ENCODE measurements around the gene DNLZ. TPM values are rescaled to one million over a fixed set of nuclear protein-coding genes. Genes with fewer than 3 reads are reported as not detected.
A peak's percentile ranks its signal among the peaks of the same experiment; 100 is the strongest.
"Not testable (repeated sequence)": the region's sequence is repeated elsewhere in the genome, so short reads cannot be mapped to it uniquely, and the experiment has no call there.

Gene DNLZ
- total RNA-seq, 2 experiments from 2014 or later, result 24.9 to 26.2 TPM

GRCh38 chr9:136321561-136321960 is 42.0 kb downstream of the DNLZ start:
- Mint-ChIP-seq H3K9me3 (peaks cover under 1% of the 10 kb centered on the region), H3K4me1 (no peaks in the 10 kb centered on the region), H3K27ac (no peak overlapping the region), H3K27me3 (no peaks in the 10 kb centered on the region), H3K4me3 (no peak overlapping the region), H3K36me3 (peaks cover 1% of the 10 kb centered on the region)
- DNase-seq, result no peak

- DNase-seq, H3K4me1 Mint-ChIP-seq, H3K36me3 Mint-ChIP-seq, H3K9me3 Mint-ChIP-seq, H3K27me3 Mint-ChIP-seq, H3K4me3 Mint-ChIP-seq, H3K27ac Mint-ChIP-seq: not testable (repeated sequence)
Observed at GRCh38 chr9:136320972-136321371, 42.6 kb downstream of the DNLZ start.

GRCh38 chr9:136319955-136320354 is 43.6 kb downstream of the DNLZ start:
- H3K36me3 Mint-ChIP-seq, H3K4me3 Mint-ChIP-seq, H3K27me3 Mint-ChIP-seq, DNase-seq, H3K4me1 Mint-ChIP-seq, H3K27ac Mint-ChIP-seq: not testable (repeated sequence)
- H3K9me3 Mint-ChIP-seq, result peaks cover 13% of the 10 kb centered on the region

- H3K4me1 Mint-ChIP-seq, H3K27ac Mint-ChIP-seq, DNase-seq, H3K27me3 Mint-ChIP-seq, H3K36me3 Mint-ChIP-seq, H3K4me3 Mint-ChIP-seq: not testable (repeated sequence)
- peaks cover 17% of the 10 kb centered on the region for H3K9me3 Mint-ChIP-seq
Observed at GRCh38 chr9:136319244-136319643, 44.3 kb downstream of the DNLZ start.

- no peak for DNase-seq
- H3K27ac Mint-ChIP-seq, result no peak overlapping the region
- no peaks in the 10 kb centered on the region for H3K4me1 Mint-ChIP-seq
- H3K36me3 Mint-ChIP-seq, result peaks cover 10% of the 10 kb centered on the region
- peaks cover 5% of the 10 kb centered on the region for H3K27me3 Mint-ChIP-seq
- no peak overlapping the region for H3K4me3 Mint-ChIP-seq
- H3K9me3 Mint-ChIP-seq, result peaks cover 17% of the 10 kb centered on the region
Observed at GRCh38 chr9:136318776-136319241, 44.7 kb downstream of the DNLZ start.

- H3K4me1 Mint-ChIP-seq, result no peaks in the 10 kb centered on the region
- peaks cover 10% of the 10 kb centered on the region for H3K36me3 Mint-ChIP-seq
- H3K27me3 Mint-ChIP-seq, result peaks cover 5% of the 10 kb centered on the region
- no peak overlapping the region for H3K27ac Mint-ChIP-seq
- no peak for DNase-seq
- H3K9me3 Mint-ChIP-seq, result peaks cover 17% of the 10 kb centered on the region
- no peak overlapping the region for H3K4me3 Mint-ChIP-seq
Observed at GRCh38 chr9:136318111-136318775, 45.3 kb downstream of the DNLZ start.

- Mint-ChIP-seq H3K27ac (no peak overlapping the region), H3K9me3 (peaks cover 17% of the 10 kb centered on the region), H3K36me3 (peaks cover 10% of the 10 kb centered on the region), H3K4me3 (no peak overlapping the region), H3K4me1 (no peaks in the 10 kb centered on the region), H3K27me3 (peaks cover 5% of the 10 kb centered on the region)
- no peak for DNase-seq
Observed at GRCh38 chr9:136317695-136318094, 45.8 kb downstream of the DNLZ start.

- Mint-ChIP-seq H3K9me3 (peaks cover 17% of the 10 kb centered on the region), H3K27ac (no peak overlapping the region), H3K27me3 (peaks cover 5% of the 10 kb centered on the region), H3K4me1 (no peaks in the 10 kb centered on the region), H3K4me3 (no peak overlapping the region), H3K36me3 (peaks cover 10% of the 10 kb centered on the region)
- no peak for DNase-seq
Observed at GRCh38 chr9:136316896-136317676, 46.5 kb downstream of the DNLZ start.

GRCh38 chr9:136316271-136316751 is 47.2 kb downstream of the DNLZ start:
- Mint-ChIP-seq H3K4me1 (no peaks in the 10 kb centered on the region), H3K27ac (peak overlapping the region; percentile 74), H3K9me3 (peaks cover 17% of the 10 kb centered on the region), H3K36me3 (peaks cover 10% of the 10 kb centered on the region), H3K27me3 (peaks cover 5% of the 10 kb centered on the region), H3K4me3 (peak overlapping the region; percentile 32)
- DNase-seq, result no peak

GRCh38 chr9:136314944-136315343 is 48.6 kb downstream of the DNLZ start:
- H3K27me3 Mint-ChIP-seq, result peaks cover 5% of the 10 kb centered on the region
- peaks cover 17% of the 10 kb centered on the region for H3K9me3 Mint-ChIP-seq
- DNase-seq, result no peak
- H3K4me3 Mint-ChIP-seq, result no peak overlapping the region
- no peak overlapping the region for H3K27ac Mint-ChIP-seq
- H3K4me1 Mint-ChIP-seq, result no peaks in the 10 kb centered on the region
- peaks cover 10% of the 10 kb centered on the region for H3K36me3 Mint-ChIP-seq

GRCh38 chr9:136314056-136314416 is 49.5 kb downstream of the DNLZ start:
- H3K9me3 Mint-ChIP-seq, result peaks cover 17% of the 10 kb centered on the region
- no peak overlapping the region for H3K4me3 Mint-ChIP-seq
- peaks cover 10% of the 10 kb centered on the region for H3K36me3 Mint-ChIP-seq
- H3K4me1 Mint-ChIP-seq, result no peaks in the 10 kb centered on the region
- H3K27me3 Mint-ChIP-seq, result peaks cover 5% of the 10 kb centered on the region
- DNase-seq, result no peak
- no peak overlapping the region for H3K27ac Mint-ChIP-seq

- peaks cover 5% of the 10 kb centered on the region for H3K27me3 Mint-ChIP-seq
- H3K4me3 Mint-ChIP-seq, result no peak overlapping the region
- H3K36me3 Mint-ChIP-seq, result peaks cover 10% of the 10 kb centered on the region
- peaks cover 17% of the 10 kb centered on the region for H3K9me3 Mint-ChIP-seq
- H3K27ac Mint-ChIP-seq, result no peak overlapping the region
- no peaks in the 10 kb centered on the region for H3K4me1 Mint-ChIP-seq
- DNase-seq, result no peak
Observed at GRCh38 chr9:136313111-136314055, 50.2 kb downstream of the DNLZ start.

- Mint-ChIP-seq H3K27me3 (peaks cover 5% of the 10 kb centered on the region), H3K9me3 (peaks cover 17% of the 10 kb centered on the region)
Observed at GRCh38 chr9:136312436-136312835, 51.1 kb downstream of the DNLZ start.

GRCh38 chr9:136312009-136312375 is 51.6 kb downstream of the DNLZ start:
- peaks cover 17% of the 10 kb centered on the region for H3K9me3 Mint-ChIP-seq
- peaks cover 5% of the 10 kb centered on the region for H3K27me3 Mint-ChIP-seq
- no peaks in the 10 kb centered on the region for H3K4me1 Mint-ChIP-seq
- H3K4me3 Mint-ChIP-seq, result no peak overlapping the region
- no peak overlapping the region for H3K27ac Mint-ChIP-seq
- H3K36me3 Mint-ChIP-seq, result peaks cover 10% of the 10 kb centered on the region
- no peak for DNase-seq

More at GRCh38 chr9:136312436-136312835, 51.1 kb downstream of the DNLZ start:
- Mint-ChIP-seq H3K36me3 (peaks cover 10% of the 10 kb centered on the region), H3K4me3 (no peak overlapping the region), H3K27ac (no peak overlapping the region), H3K4me1 (no peaks in the 10 kb centered on the region)
- peak; percentile 60 for DNase-seq
